ENCODE data around the gene TMEM11. TPM values are rescaled to one million over a fixed set of nuclear protein-coding genes. Genes with fewer than 3 reads are reported as not detected.
A peak's percentile ranks its signal among the peaks of the same experiment; 100 is the strongest.
"Not testable (repeated sequence)": the region's sequence is repeated elsewhere in the genome, so short reads cannot be mapped to it uniquely, and the experiment has no call there.

Gene TMEM11
- total RNA-seq, 6 donors from 2014 or later, result 13.0 to 38.9 (median 21.6) TPM

DNA sequence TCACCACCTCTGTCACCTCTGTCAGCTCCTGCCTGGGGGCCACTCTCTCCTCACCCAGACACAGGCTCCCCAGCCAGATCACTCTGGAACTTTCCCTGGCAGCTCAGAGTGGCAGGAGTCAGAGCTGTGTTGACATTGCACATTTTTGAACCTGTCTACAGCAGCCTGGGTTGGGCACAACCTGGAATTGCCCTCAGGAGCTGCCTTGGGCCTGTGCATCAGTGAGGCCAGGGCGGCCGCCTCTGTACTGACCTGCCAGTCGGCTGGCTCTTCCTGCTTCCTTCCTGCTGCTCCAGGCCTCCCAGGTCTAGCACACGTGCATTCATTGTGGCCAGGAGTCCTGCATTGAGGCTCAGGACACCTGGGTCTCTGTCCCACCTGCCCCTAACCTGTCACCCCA is 14.2 kb upstream of the TMEM11 start:
- peak in 1 of 2 donors; percentile 79 for ATAC-seq (ENCODE audit: low FRiP score in 2 of 2)
- Histone ChIP-seq H3K9me3 (no peaks in the 10 kb centered on the region), H3K27me3 (no peaks in the 10 kb centered on the region), H3K4me3 (no peak overlapping the region), H3K36me3 (no peaks in the 10 kb centered on the region), H3K4me1 (peaks cover 0 to 10% (median 4%) of the 10 kb centered on the region in 4 donors), H3K27ac (peak overlapping the region in 2 of 4 donors; percentile 13 to 55)
- peak in 1 of 2 donors; percentile 71 for DNase-seq
- WGBS, 2 donors, result 61 to 63% methylated on average over 4 of the region's 4 CpGs
- TF ChIP-seq, protein P1, sequence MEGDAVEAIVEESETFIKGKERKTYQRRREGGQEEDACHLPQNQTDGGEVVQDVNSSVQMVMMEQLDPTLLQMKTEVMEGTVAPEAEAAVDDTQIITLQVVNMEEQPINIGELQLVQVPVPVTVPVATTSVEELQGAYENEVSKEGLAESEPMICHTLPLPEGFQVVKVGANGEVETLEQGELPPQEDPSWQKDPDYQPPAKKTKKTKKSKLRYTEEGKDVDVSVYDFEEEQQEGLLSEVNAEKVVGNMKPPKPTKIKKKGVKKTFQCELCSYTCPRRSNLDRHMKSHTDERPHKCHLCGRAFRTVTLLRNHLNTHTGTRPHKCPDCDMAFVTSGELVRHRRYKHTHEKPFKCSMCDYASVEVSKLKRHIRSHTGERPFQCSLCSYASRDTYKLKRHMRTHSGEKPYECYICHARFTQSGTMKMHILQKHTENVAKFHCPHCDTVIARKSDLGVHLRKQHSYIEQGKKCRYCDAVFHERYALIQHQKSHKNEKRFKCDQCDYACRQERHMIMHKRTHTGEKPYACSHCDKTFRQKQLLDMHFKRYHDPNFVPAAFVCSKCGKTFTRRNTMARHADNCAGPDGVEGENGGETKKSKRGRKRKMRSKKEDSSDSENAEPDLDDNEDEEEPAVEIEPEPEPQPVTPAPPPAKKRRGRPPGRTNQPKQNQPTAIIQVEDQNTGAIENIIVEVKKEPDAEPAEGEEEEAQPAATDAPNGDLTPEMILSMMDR (IDR thresholded peaks at IDR 0.05), result no peak
- TF ChIP-seq POLR2A (IDR thresholded peaks at IDR 0.05), result no peak

DNA sequence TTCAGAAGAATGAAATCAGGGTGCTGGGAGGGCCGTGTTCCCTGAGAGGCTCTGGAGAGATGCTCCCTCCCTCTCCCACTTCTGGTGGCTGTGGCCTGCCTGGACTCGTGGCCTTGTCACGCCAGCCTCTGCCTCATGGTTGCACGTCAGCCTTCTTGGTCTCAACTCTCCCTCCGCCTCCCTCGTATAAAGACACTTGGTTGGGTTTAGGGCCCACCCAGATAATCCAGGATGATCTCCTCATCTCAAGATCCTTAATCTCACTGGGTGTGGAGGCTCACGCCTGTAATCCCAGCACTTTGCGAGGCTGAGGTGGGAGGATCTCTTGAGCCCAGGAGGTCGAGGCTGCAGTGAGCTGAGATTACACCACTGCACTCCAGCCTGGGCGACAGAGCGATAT is 13.3 kb upstream of the TMEM11 start:
- not testable (repeated sequence) for H3K36me3 ChIP-seq; DNase-seq; ATAC-seq (ENCODE audit: low FRiP score in 2 of 2); H3K9me3 ChIP-seq; H3K27me3 ChIP-seq; H3K4me3 ChIP-seq
- 91 to 94% methylated on average over 11 of the region's 11 CpGs for WGBS, 2 donors
- Histone ChIP-seq H3K4me1 (peaks cover 0 to 10% (median 4%) of the 10 kb centered on the region in 4 donors), H3K27ac (peak overlapping the region in 1 of 4 donors; percentile 55)

DNA sequence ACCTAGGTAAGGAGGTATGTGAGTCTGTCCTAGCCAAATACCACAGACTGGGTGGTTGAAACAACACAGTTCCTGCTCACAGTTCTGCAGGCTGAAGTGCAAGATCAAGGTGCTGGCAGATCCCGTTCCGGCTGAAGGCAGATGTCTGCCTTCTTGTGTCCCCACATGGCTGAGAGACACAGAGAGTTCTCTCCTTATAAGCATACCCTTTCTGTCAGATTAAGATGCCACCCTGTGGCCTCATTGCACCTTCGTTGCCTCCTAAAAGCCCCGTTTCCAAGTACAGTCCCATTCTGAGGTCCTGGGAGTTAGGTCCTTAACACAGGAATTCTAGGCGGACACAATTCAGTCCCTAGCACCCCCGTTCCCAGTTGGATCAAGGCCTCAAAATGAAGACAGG is 9.1 kb upstream of the TMEM11 start:
- ATAC-seq (ENCODE audit: low FRiP score in 2 of 2), result no peak
- H3K27me3 ChIP-seq, result no peaks in the 10 kb centered on the region
- H3K36me3 ChIP-seq, result no peaks in the 10 kb centered on the region
- WGBS, 2 donors, result 84 to 98% methylated on average over 6 of the region's 6 CpGs
- no peak overlapping the region for H3K4me3 ChIP-seq
- H3K4me1 ChIP-seq, result peaks cover 0 to 22% (median 12%) of the 10 kb centered on the region in 4 donors
- TF ChIP-seq, protein P1 (IDR thresholded peaks at IDR 0.05), result no peak
- TF ChIP-seq EP300 (IDR thresholded peaks at IDR 0.05), result no peak
- no peak for TF ChIP-seq POLR2A (IDR thresholded peaks at IDR 0.05)
- no peak for TF ChIP-seq POLR2AphosphoS5 (IDR thresholded peaks at IDR 0.05)
- DNase-seq, result no peak
- no peak overlapping the region for H3K27ac ChIP-seq
- no peaks in the 10 kb centered on the region for H3K9me3 ChIP-seq

DNA sequence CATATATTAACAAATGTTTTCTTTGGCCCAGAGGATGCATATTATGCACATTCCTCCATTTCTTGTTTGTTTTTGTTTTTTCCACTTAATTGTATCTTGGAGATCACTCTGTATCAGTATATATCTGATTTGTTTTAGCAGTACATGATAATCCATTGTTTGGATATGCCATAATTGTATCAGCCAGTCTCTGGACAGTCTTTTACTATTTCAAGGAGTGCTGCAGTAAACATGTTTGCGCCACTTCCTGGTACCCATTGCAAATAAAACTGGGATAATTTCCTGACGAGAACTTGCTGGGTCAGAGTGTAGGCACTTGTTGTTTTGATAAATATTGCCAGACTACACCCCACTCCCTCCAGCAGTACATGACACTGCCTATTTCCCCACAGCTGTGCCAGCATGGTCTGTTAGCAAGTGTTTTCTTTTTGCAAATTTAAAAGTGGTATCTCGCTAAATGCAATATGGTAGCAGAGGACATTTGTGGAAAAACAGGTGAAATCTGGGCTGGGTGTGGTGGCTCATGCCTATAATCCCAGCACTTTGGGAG is 4.9 kb upstream of the TMEM11 start:
- 48 to 67% methylated on average over 3 of the region's 3 CpGs for WGBS, 2 donors
- peak overlapping the region in 1 of 4 donors; percentile 25 for H3K27ac ChIP-seq

DNA sequence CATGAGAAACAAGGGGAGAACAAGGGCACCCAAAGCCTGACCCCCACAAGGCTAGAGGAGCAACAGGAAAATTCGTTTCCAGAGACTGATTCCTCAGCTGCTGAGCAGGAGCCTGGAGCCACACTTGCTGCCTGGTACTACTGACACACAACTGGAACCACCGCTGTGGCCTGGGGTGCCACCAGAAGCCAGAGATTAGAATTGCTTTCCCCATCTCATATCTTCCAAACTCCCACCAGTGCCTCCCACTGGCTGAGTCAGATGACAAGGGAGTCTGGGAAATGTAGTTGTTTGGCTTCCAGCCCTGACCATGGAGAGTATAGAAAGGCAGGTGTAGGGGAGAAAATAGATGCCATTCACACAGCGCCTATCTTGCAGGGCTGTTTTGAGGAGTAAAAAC is 4.1 kb upstream of the TMEM11 start:
- TF ChIP-seq, protein P1 (IDR thresholded peaks at IDR 0.05), result no peak
- no peak for TF ChIP-seq POLR2A (IDR thresholded peaks at IDR 0.05)
- no peak for TF ChIP-seq POLR2AphosphoS5 (IDR thresholded peaks at IDR 0.05)
- no peak for TF ChIP-seq EP300 (IDR thresholded peaks at IDR 0.05)

More for the DNA sequence above, 4.9 kb upstream of the TMEM11 start:
- ATAC-seq (ENCODE audit: low FRiP score in 2 of 2) (no peak), DNase-seq (no peak)
- TF ChIP-seq EP300 (IDR thresholded peaks at IDR 0.05), result no peak
- TF ChIP-seq POLR2AphosphoS5 (IDR thresholded peaks at IDR 0.05), result no peak
- TF ChIP-seq, protein P1 (IDR thresholded peaks at IDR 0.05), result no peak
- no peak for TF ChIP-seq POLR2A (IDR thresholded peaks at IDR 0.05)
- H3K9me3 ChIP-seq, result no peaks in the 10 kb centered on the region
- H3K27me3 ChIP-seq, result no peaks in the 10 kb centered on the region
- H3K4me1 ChIP-seq, result peaks cover 10 to 41% (median 23%) of the 10 kb centered on the region in 4 donors
- no peaks in the 10 kb centered on the region for H3K36me3 ChIP-seq
- H3K4me3 ChIP-seq, result no peak overlapping the region

More for the DNA sequence above, 4.1 kb upstream of the TMEM11 start:
- H3K4me3 ChIP-seq, result no peak overlapping the region
- no peak for DNase-seq
- no peak for ATAC-seq (ENCODE audit: low FRiP score in 2 of 2)
- 81 to 90% methylated on average over 3 of the region's 3 CpGs for WGBS, 2 donors
- no peaks in the 10 kb centered on the region for H3K27me3 ChIP-seq
- H3K4me1 ChIP-seq, result peaks cover 12 to 44% (median 26%) of the 10 kb centered on the region in 4 donors
- H3K9me3 ChIP-seq, result no peaks in the 10 kb centered on the region
- H3K36me3 ChIP-seq, result no peaks in the 10 kb centered on the region
- peak overlapping the region in 1 of 4 donors; percentile 3 for H3K27ac ChIP-seq
